GM06990 (cell line): ENCODE data around the gene FNIP2.
"Not testable (repeated sequence)": the region's sequence is repeated elsewhere in the genome, so short reads cannot be mapped to it uniquely, and the experiment has no call there.

Experiments used
- DNase-seq: peaks from one replicate; pipeline ENCODE4 v3.0.0-alpha.2; 2011; ENCODE audit not compliant: insufficient read length; ENCODE audit errors: extremely low read depth
- H3K27me3 ChIP-seq: replicated peaks from 2 replicates; pipeline ENCODE4 v1.6.0; 2011; ENCODE audit warnings: low read length; ENCODE audit not compliant: control insufficient read depth, insufficient read depth
- H3K36me3 ChIP-seq: 2 replicates; pipeline ENCODE4 v1.5.1; 2011; ENCODE audit warnings: low read length; ENCODE audit not compliant: control insufficient read depth, insufficient read depth
- H3K4me3 ChIP-seq: replicated peaks from 2 replicates; pipeline ENCODE4 v1.5.1; 2011; ENCODE audit warnings: low read depth, mild to moderate bottlenecking, control low read depth, low read length
- TF ChIP-seq, protein P1 (sequence below): IDR thresholded peaks from 2 replicates; pipeline ENCODE4 v1.5.1; 2011; ENCODE audit warnings: low read length, control low read depth, mild to moderate bottlenecking, inconsistent platforms; ENCODE audit not compliant: insufficient read depth, poor library complexity, severe bottlenecking

FNIP2 gene

DNA sequence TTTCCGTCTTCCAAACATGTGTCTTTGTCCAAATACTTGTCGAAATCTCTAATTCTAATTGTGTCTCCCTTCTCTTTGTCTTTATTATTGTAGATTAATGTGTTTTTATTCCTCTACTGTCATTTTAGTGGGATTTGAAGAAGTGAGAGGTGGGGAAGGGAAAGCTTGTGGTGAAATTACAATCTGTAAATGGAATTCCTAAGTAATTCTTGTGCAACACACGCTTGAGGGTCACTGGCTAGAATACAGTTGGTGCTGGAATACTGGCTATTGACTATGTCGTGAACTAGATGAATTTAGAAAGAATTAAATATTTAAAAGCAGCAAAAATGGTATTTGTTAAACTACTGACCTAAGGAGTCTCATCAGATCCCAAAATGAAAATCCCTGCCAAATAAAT, 10.7 kb upstream of the FNIP2 start:
- no peak overlapping the region for H3K4me3 ChIP-seq

GRCh38 chr4:158758703-158759102, 10.1 kb upstream of the FNIP2 start:
- Histone ChIP-seq H3K4me3 (no peak overlapping the region), H3K27me3 (no peaks in the 10 kb centered on the region; the same call in 1 of the 2 replicates), H3K36me3 (no peaks in the 10 kb centered on the region)
- TF ChIP-seq, protein P1, sequence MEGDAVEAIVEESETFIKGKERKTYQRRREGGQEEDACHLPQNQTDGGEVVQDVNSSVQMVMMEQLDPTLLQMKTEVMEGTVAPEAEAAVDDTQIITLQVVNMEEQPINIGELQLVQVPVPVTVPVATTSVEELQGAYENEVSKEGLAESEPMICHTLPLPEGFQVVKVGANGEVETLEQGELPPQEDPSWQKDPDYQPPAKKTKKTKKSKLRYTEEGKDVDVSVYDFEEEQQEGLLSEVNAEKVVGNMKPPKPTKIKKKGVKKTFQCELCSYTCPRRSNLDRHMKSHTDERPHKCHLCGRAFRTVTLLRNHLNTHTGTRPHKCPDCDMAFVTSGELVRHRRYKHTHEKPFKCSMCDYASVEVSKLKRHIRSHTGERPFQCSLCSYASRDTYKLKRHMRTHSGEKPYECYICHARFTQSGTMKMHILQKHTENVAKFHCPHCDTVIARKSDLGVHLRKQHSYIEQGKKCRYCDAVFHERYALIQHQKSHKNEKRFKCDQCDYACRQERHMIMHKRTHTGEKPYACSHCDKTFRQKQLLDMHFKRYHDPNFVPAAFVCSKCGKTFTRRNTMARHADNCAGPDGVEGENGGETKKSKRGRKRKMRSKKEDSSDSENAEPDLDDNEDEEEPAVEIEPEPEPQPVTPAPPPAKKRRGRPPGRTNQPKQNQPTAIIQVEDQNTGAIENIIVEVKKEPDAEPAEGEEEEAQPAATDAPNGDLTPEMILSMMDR = no peak
- no peak for DNase-seq

More for the DNA sequence above, 10.7 kb upstream of the FNIP2 start:
- H3K27me3 ChIP-seq = no peaks in the 10 kb centered on the region; the same call in 1 of the 2 replicates
- H3K36me3 ChIP-seq = no peaks in the 10 kb centered on the region
- TF ChIP-seq, protein P1 = no peak
- no peak for DNase-seq

DNA sequence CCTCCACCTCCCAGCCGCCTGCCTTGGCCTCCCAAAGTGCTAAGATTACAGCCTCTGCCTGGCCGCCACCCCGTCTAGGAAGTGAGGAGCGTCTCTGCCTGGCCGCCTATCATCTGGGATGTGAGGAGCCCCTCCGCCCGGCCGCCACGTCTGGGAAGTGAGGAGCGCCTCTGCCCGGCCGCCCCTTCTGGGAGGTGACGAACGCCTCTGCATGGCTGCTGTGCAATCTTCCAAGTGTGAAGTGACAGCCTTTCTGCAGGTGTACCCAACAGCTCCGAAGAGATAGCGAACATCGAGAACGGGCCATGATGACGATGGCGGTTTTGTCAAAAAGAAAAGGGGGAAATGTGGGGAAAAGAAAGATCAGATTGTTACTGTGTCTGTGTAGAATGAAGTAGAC, 9.3 kb upstream of the FNIP2 start:
- not testable (repeated sequence) for H3K4me3 ChIP-seq, H3K36me3 ChIP-seq, H3K27me3 ChIP-seq, DNase-seq

DNA sequence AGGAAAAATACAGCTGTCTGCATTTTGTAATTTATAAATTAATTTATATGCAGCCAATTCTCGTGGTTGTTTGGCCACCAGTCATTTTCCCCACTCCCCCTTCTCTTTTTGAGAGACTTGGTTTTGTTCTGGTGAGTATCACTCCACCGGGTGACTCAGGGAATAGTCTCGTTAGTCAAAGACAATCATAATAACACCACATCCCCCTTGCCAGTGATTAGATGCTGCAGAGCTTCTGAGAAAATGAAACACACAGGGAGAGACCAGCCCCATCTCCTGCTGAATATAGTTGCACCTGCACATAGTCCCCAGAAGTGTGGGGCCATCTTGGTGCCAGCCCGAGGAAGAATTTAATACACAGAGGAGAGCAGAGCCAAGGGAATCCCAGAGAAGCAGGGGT, 8.0 kb upstream of the FNIP2 start:
- Histone ChIP-seq H3K27me3 (no peaks in the 10 kb centered on the region; the same call in 1 of the 2 replicates), H3K4me3 (no peak overlapping the region), H3K36me3 (no peaks in the 10 kb centered on the region)
- DNase-seq = no peak
- TF ChIP-seq, protein P1 = no peak

- TF ChIP-seq, protein P1 = no peak
- no peak for DNase-seq
- Histone ChIP-seq H3K4me3 (no peak overlapping the region), H3K36me3 (no peaks in the 10 kb centered on the region), H3K27me3 (peaks cover 2% of the 10 kb centered on the region)
These were observed 6.3 kb upstream of the FNIP2 start for GRCh38 chr4:158762553-158762952.

- DNase-seq = no peak
- Histone ChIP-seq H3K27me3 (peaks cover 2% of the 10 kb centered on the region), H3K4me3 (no peak overlapping the region), H3K36me3 (no peaks in the 10 kb centered on the region)
- TF ChIP-seq, protein P1 = no peak
These were observed 5.4 kb upstream of the FNIP2 start for GRCh38 chr4:158763462-158763861.
